ENCODE measurements around the gene STAG2. TPM values are rescaled to one million over a fixed set of nuclear protein-coding genes. Genes with fewer than 3 reads are reported as not detected.

STAG2 gene
- total and polyA plus RNA-seq, 2 experiments from 2014 or later = 68.8 to 92.8 TPM

- TF ChIP-seq, protein P1, sequence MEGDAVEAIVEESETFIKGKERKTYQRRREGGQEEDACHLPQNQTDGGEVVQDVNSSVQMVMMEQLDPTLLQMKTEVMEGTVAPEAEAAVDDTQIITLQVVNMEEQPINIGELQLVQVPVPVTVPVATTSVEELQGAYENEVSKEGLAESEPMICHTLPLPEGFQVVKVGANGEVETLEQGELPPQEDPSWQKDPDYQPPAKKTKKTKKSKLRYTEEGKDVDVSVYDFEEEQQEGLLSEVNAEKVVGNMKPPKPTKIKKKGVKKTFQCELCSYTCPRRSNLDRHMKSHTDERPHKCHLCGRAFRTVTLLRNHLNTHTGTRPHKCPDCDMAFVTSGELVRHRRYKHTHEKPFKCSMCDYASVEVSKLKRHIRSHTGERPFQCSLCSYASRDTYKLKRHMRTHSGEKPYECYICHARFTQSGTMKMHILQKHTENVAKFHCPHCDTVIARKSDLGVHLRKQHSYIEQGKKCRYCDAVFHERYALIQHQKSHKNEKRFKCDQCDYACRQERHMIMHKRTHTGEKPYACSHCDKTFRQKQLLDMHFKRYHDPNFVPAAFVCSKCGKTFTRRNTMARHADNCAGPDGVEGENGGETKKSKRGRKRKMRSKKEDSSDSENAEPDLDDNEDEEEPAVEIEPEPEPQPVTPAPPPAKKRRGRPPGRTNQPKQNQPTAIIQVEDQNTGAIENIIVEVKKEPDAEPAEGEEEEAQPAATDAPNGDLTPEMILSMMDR (conservative IDR thresholded peaks at IDR 0.05; ENCODE audit: low read depth in 2 of 2) = no peak
- TF ChIP-seq, protein P2, sequence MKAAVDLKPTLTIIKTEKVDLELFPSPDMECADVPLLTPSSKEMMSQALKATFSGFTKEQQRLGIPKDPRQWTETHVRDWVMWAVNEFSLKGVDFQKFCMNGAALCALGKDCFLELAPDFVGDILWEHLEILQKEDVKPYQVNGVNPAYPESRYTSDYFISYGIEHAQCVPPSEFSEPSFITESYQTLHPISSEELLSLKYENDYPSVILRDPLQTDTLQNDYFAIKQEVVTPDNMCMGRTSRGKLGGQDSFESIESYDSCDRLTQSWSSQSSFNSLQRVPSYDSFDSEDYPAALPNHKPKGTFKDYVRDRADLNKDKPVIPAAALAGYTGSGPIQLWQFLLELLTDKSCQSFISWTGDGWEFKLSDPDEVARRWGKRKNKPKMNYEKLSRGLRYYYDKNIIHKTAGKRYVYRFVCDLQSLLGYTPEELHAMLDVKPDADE (IDR thresholded peaks at IDR 0.05) = no peak
- TF ChIP-seq JUNB (IDR thresholded peaks at IDR 0.05; ENCODE audit: unreplicated experiment) = no peak
- no peak for TF ChIP-seq EZH2phosphoT487 (IDR thresholded peaks at IDR 0.05; ENCODE audit: unreplicated experiment)
- TF ChIP-seq NANOG (IDR thresholded peaks at IDR 0.05; ENCODE audit: borderline replicate concordance) = no peak
- TF ChIP-seq POLR2AphosphoS5 (IDR thresholded peaks at IDR 0.05; ENCODE audit: low read depth) = no peak
- no peak for TF ChIP-seq EZH2 (IDR thresholded peaks at IDR 0.05; ENCODE audit: low read depth, unreplicated experiment)
- no peak for TF ChIP-seq STAT1 (IDR thresholded peaks at IDR 0.05; ENCODE audit: unreplicated experiment)
- no peak for TF ChIP-seq ZNF331 (CRISPR knock-in tag; IDR thresholded peaks at IDR 0.05; ENCODE audit: low read depth)
- TF ChIP-seq ZNF114 (CRISPR knock-in tag; IDR thresholded peaks at IDR 0.05) = no peak
- TF ChIP-seq, protein P3, sequence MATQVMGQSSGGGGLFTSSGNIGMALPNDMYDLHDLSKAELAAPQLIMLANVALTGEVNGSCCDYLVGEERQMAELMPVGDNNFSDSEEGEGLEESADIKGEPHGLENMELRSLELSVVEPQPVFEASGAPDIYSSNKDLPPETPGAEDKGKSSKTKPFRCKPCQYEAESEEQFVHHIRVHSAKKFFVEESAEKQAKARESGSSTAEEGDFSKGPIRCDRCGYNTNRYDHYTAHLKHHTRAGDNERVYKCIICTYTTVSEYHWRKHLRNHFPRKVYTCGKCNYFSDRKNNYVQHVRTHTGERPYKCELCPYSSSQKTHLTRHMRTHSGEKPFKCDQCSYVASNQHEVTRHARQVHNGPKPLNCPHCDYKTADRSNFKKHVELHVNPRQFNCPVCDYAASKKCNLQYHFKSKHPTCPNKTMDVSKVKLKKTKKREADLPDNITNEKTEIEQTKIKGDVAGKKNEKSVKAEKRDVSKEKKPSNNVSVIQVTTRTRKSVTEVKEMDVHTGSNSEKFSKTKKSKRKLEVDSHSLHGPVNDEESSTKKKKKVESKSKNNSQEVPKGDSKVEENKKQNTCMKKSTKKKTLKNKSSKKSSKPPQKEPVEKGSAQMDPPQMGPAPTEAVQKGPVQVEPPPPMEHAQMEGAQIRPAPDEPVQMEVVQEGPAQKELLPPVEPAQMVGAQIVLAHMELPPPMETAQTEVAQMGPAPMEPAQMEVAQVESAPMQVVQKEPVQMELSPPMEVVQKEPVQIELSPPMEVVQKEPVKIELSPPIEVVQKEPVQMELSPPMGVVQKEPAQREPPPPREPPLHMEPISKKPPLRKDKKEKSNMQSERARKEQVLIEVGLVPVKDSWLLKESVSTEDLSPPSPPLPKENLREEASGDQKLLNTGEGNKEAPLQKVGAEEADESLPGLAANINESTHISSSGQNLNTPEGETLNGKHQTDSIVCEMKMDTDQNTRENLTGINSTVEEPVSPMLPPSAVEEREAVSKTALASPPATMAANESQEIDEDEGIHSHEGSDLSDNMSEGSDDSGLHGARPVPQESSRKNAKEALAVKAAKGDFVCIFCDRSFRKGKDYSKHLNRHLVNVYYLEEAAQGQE (IDR thresholded peaks at IDR 0.05; ENCODE audit: unreplicated experiment) = no peak
Observed at GRCh38 chrX:124028182-124028581, 66.7 kb downstream of the STAG2 start (continued).

DNA sequence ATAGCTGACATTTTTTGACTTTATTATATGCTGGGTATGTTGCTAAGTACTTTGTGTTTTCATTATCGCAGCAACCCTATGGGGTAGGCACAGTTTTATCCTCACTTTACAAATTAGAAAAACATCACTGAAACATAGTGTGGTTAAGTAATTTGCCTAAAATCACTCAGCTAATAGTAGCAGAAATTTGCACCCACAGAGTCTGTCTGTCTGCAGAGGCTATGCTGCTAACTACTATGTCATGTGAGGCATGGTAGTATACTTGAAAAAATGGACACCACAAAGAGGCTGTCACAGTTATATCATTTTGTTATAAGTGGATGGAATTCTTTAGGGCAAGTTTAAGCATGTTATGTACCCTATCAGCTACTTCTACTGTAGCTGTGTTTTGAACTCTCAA lies 69.0 kb downstream of the STAG2 start:
- Histone ChIP-seq H3K4me1 (ENCODE audit: insufficient read depth) (no peaks in the 10 kb centered on the region), H2AFZ (no peak overlapping the region), H3F3A (replicated peaks; ENCODE audit: low read depth) (no peaks in the 10 kb centered on the region), H3K4me2 (no peak overlapping the region), H3K36me3 (ENCODE audit: insufficient read depth) (peaks cover 6% of the 10 kb centered on the region; the same call in 1 of the 2 replicates), H3K79me2 (replicated peaks; ENCODE audit: insufficient read depth) (peaks cover 5% of the 10 kb centered on the region), H3K27me3 (ENCODE audit: insufficient read depth) (no peaks in the 10 kb centered on the region), H4K20me1 (replicated peaks; ENCODE audit: insufficient read depth) (peaks cover 6% of the 10 kb centered on the region; the same call in 1 of the 2 replicates), H3K9me2 (ENCODE audit: insufficient read depth) (no peaks in the 10 kb centered on the region), H3K27ac (ENCODE audit: low read depth) (no peak overlapping the region), H3K4me3 (no peak overlapping the region)
- DNase-seq (ENCODE audit: low spot score) (no peak), ATAC-seq (no peak)
- Mint-ChIP-seq H3K27ac (no peak overlapping the region), H3K4me1 (no peaks in the 10 kb centered on the region), H3K9me3 (no peaks in the 10 kb centered on the region), H3K36me3 (ENCODE audit: low read depth) (peaks cover 19% of the 10 kb centered on the region; the same call in 2 of the 3 replicates), H3K27me3 (ENCODE audit: insufficient read depth, low read depth, poor library complexity) (no peaks in the 10 kb centered on the region), H3K4me3 (no peak overlapping the region)
- TF ChIP-seq CREB1 (CRISPR knock-in tag; IDR thresholded peaks at IDR 0.05; ENCODE audit: low read depth) = no peak
- no peak for TF ChIP-seq ZNF462 (CRISPR knock-in tag; IDR thresholded peaks at IDR 0.05)
- TF ChIP-seq POLR2AphosphoS5 (IDR thresholded peaks at IDR 0.05; ENCODE audit: low read depth) = no peak
- no peak for TF ChIP-seq ZNF331 (CRISPR knock-in tag; IDR thresholded peaks at IDR 0.05; ENCODE audit: low read depth)
